Endothelial cell of umbilical vein (primary cell): ENCODE data around the gene C1QTNF8. TPM values are rescaled to one million over a fixed set of nuclear protein-coding genes. Genes with fewer than 3 reads are reported as not detected.

Experiments used
- BruUV-seq: library from RNA; stranded (reverse); fragments of 400-500 nt; replicated peaks from 2 replicates; lab custom pipeline; 2021; lab: Mats Ljungman, UMichigan
- CTCF ChIA-PET: fragments of 300-600, 350-600 bp; sonication (Branson Sonifier 250); formaldehyde crosslinking; loops from one replicate; lab custom pipeline; 2021; ENCODE audit warnings: antibody characterized with exemption, inconsistent platforms; lab: Charles Lee
- POLR2A ChIA-PET: fragments of 300-600, 350-600 bp; sonication (Branson Sonifier 250); formaldehyde crosslinking; loops from one replicate; lab custom pipeline; 2021; ENCODE audit warnings: antibody characterized with exemption, inconsistent platforms; lab: Charles Lee
- DNase-seq: peaks from one replicate; pipeline ENCODE4 v3.0.0-alpha.2; 2011; ENCODE audit warnings: low read depth, low spot score
- FAIRE-seq: peaks from 2 replicates; lab custom pipeline; 2011; peaks lifted over from hg19 to GRCh38; lab: Jason Lieb, UNC
- H2AFZ ChIP-seq: 2 replicates; pipeline ENCODE4 v1.6.0; 2012; ENCODE audit warnings: low read depth, low read length, control low read depth, inconsistent platforms
- H3K27ac ChIP-seq: 2 replicates; pipeline ENCODE4 v1.5.1; 2011; ENCODE audit warnings: low read depth, mild to moderate bottlenecking, control low read depth, low read length, moderate library complexity; ENCODE audit not compliant: insufficient read depth
- H3K27me3 ChIP-seq, 2 experiments: 2 replicates each; pipeline versions ENCODE4 v1.6.0 to v1.6.1; 2011; ENCODE audit warnings: low read length in 2 of 2, mixed read lengths in 1 of 2; ENCODE audit not compliant: control insufficient read depth in 2 of 2, insufficient read depth in 2 of 2
- H3K36me3 ChIP-seq, 2 experiments: 2 replicates in 1 of 2; 3 replicates in 1 of 2; pipeline ENCODE4 v1.5.1; 2011; ENCODE audit warnings: low read length in 2 of 2, mild to moderate bottlenecking in 1 of 2, moderate library complexity in 1 of 2; ENCODE audit not compliant: control insufficient read depth in 2 of 2, insufficient read depth in 2 of 2; ENCODE audit errors: extremely low read depth in 1 of 2
- H3K4me1 ChIP-seq: 3 replicates; pipeline ENCODE4 v1.5.1; 2011; ENCODE audit warnings: mild to moderate bottlenecking, low read length; ENCODE audit not compliant: control insufficient read depth, insufficient read depth; ENCODE audit errors: extremely low read depth
- H3K4me2 ChIP-seq: 2 replicates; pipeline ENCODE4 v1.6.1; 2011; ENCODE audit warnings: low read length, control low read depth, mixed read lengths; ENCODE audit not compliant: insufficient read depth
- H3K4me3 ChIP-seq, 3 experiments: fragments of 200-600 bp in 1 of 3; sonication (generic), shearing (Covaris generic) in 1 of 3; replicated peaks in 1 of 3; 2 replicates each; pipeline ENCODE4 v1.5.1; 2011 to 2016; ENCODE audit warnings: control low read depth in 3 of 3, low read length in 3 of 3, mild to moderate bottlenecking in 2 of 3, inconsistent platforms in 1 of 3, low read depth in 1 of 3, moderate library complexity in 1 of 3; ENCODE audit not compliant: insufficient read depth in 1 of 3
- H3K79me2 ChIP-seq: 2 replicates; pipeline ENCODE4 v1.6.0; 2012; ENCODE audit warnings: low read length, inconsistent platforms; ENCODE audit not compliant: control insufficient read depth, insufficient read depth
- H3K9ac ChIP-seq: replicated peaks from 2 replicates; pipeline ENCODE3; 2011; ENCODE audit warnings: low read length, control low read depth; ENCODE audit not compliant: insufficient read depth; ENCODE audit errors: extremely low read depth
- H3K9me1 ChIP-seq: replicated peaks from 3 replicates; pipeline ENCODE4 v1.6.0; 2011; ENCODE audit warnings: mild to moderate bottlenecking, low read length; ENCODE audit not compliant: control insufficient read depth, insufficient read depth; ENCODE audit errors: extremely low read depth
- H3K9me3 ChIP-seq: replicated peaks from 2 replicates; pipeline ENCODE4 v1.5.1; 2012; ENCODE audit warnings: low read length, inconsistent platforms; ENCODE audit not compliant: control insufficient read depth, insufficient read depth
- H4K20me1 ChIP-seq: replicated peaks from 2 replicates; pipeline ENCODE3; 2011; ENCODE audit warnings: mild to moderate bottlenecking, low read length; ENCODE audit not compliant: control insufficient read depth, insufficient read depth; ENCODE audit errors: extremely low read depth
- EZH2 ChIP-seq: IDR thresholded peaks from 2 replicates; pipeline ENCODE4 v1.6.1; 2012; ENCODE audit warnings: borderline replicate concordance, low read depth, mild to moderate bottlenecking, moderate library complexity, low read length, inconsistent platforms; ENCODE audit not compliant: severe bottlenecking
- FOS ChIP-seq: IDR thresholded peaks from 2 replicates; pipeline ENCODE4 v1.6.1; 2011; ENCODE audit warnings: mild to moderate bottlenecking, low read length, moderate library complexity, borderline replicate concordance; ENCODE audit not compliant: insufficient read depth
- GATA2 ChIP-seq: IDR thresholded peaks from 2 replicates; pipeline ENCODE4 v1.7.0; 2011; ENCODE audit warnings: low read depth, mild to moderate bottlenecking, moderate library complexity, mixed read lengths, low read length; ENCODE audit not compliant: insufficient read length, insufficient read depth
- JUN ChIP-seq: IDR thresholded peaks from 2 replicates; pipeline ENCODE4 v1.6.1; 2011; ENCODE audit warnings: borderline replicate concordance, low read depth; ENCODE audit not compliant: insufficient read length, insufficient read depth
- MYC ChIP-seq: IDR thresholded peaks from one replicate; pipeline ENCODE4 v1.6.1; 2011; ENCODE audit warnings: mild to moderate bottlenecking, low read depth, low read length
- POLR2A ChIP-seq: IDR thresholded peaks from 2 replicates; pipeline ENCODE4 v1.6.1; 2012; ENCODE audit warnings: low read depth, mild to moderate bottlenecking, control low read depth, low read length
- POLR2AphosphoS5 ChIP-seq: IDR thresholded peaks from 2 replicates; pipeline ENCODE4 v1.6.1; 2012; ENCODE audit warnings: low read depth, mild to moderate bottlenecking, control low read depth, low read length, moderate library complexity; ENCODE audit not compliant: insufficient read depth
- dilution Hi-C: fragments of 300-500 bp; cut with MboI; formaldehyde crosslinking; loops from one replicate; pipeline ENCODE4 v1.15.0; 2019; ENCODE audit warnings: low sequenced_read_pairs; ENCODE audit not compliant: extremely low pct_ligation_motif_present
- intact Hi-C: fragments of 100-400 bp; cut with micrococcal nuclease; formaldehyde crosslinking; loops from one replicate; pipeline ENCODE4 v1.10.0; 2022
- polyA plus RNA-seq, 4 experiments: library from polyadenylated mRNA; depleted of rRNA in 3 of 4; stranded (reverse) in 3 of 4; unstranded in 1 of 4; fragments of >200 nt; gene quantifications; 2 replicates each; pipeline versions ENCODE4 v1.2.1 to v1.2.3, GENCODE V29; 2011 to 2012; ENCODE audit warnings: missing spikeins in 1 of 4
- total RNA-seq: library from RNA; stranded (reverse); gene quantifications from 2 replicates; pipeline ENCODE4 v1.2.3, GENCODE V29; 2021
- TF ChIP-seq, protein P1 (sequence below), 2 donors: IDR thresholded peaks; 1 replicate in 1 of 2; 2 replicates in 1 of 2; pipeline ENCODE4 v1.5.1; 2011; ENCODE audit warnings: low read length in 2 of 2, mild to moderate bottlenecking in 2 of 2, moderate library complexity in 2 of 2, control low read depth in 1 of 2, inconsistent platforms in 1 of 2, low read depth in 1 of 2; ENCODE audit not compliant: insufficient read depth in 1 of 2; ENCODE audit errors: extremely low read depth in 1 of 2
- TF ChIP-seq, protein P2 (sequence below): IDR thresholded peaks from 2 replicates; pipeline ENCODE4 v1.6.1; 2011; ENCODE audit not compliant: insufficient read depth, insufficient read length

C1QTNF8 gene
- total and polyA plus RNA-seq, 2 donors (not counting 3 experiments of a cell fraction or from before 2014, with no cell fraction given), result not detected

DNA sequence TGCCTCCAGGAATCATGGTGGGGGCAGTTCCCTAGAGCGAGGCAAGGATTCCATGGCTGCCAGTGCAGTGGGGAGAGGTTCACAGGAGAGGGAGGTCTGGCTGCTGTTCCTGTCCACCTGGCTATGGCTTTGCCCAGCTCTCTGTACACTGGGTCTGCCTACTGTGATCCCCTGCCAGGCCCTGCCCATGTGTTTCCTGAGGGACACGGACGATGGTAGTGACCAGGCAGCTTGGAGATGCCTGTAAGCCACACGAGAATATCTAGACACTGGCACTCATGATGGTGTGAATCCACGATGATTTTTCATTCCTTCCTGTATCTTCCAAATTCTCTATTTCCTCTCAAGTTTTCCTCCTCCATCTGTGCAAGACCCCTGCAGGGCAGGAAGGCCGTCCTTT lies 11.1 kb downstream of the C1QTNF8 start:
- Histone ChIP-seq H3K27ac (no peak overlapping the region), H3K4me2 (no peak overlapping the region), H3K4me3 (no peak overlapping the region), H4K20me1 (no peaks in the 10 kb centered on the region), H3K9me1 (no peaks in the 10 kb centered on the region), H3K79me2 (no peaks in the 10 kb centered on the region), H3K36me3 (no peaks in the 10 kb centered on the region), H3K9ac (no peak overlapping the region), H3K4me1 (peaks cover 30% of the 10 kb centered on the region), H2AFZ (no peak overlapping the region), H3K27me3 (no peaks in the 10 kb centered on the region), H3K9me3 (no peaks in the 10 kb centered on the region)
- BruUV-seq, result no TSS peak
- FAIRE-seq (no peak), DNase-seq (no peak)
- intact Hi-C loops, result no loop called here
- POLR2A ChIA-PET, result no interaction called here
- TF ChIP-seq POLR2AphosphoS5 (no peak), POLR2A (no peak), GATA2 (no peak), FOS (no peak), MYC (no peak), JUN (no peak), EZH2 (no peak)
- TF ChIP-seq, protein P1, sequence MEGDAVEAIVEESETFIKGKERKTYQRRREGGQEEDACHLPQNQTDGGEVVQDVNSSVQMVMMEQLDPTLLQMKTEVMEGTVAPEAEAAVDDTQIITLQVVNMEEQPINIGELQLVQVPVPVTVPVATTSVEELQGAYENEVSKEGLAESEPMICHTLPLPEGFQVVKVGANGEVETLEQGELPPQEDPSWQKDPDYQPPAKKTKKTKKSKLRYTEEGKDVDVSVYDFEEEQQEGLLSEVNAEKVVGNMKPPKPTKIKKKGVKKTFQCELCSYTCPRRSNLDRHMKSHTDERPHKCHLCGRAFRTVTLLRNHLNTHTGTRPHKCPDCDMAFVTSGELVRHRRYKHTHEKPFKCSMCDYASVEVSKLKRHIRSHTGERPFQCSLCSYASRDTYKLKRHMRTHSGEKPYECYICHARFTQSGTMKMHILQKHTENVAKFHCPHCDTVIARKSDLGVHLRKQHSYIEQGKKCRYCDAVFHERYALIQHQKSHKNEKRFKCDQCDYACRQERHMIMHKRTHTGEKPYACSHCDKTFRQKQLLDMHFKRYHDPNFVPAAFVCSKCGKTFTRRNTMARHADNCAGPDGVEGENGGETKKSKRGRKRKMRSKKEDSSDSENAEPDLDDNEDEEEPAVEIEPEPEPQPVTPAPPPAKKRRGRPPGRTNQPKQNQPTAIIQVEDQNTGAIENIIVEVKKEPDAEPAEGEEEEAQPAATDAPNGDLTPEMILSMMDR (IDR thresholded peaks at IDR 0.05; ENCODE audit: extremely low read depth in 1 of 2, insufficient read depth in 1 of 2, low read depth in 1 of 2, low read length in 2 of 2), result no peak
- TF ChIP-seq, protein P2, sequence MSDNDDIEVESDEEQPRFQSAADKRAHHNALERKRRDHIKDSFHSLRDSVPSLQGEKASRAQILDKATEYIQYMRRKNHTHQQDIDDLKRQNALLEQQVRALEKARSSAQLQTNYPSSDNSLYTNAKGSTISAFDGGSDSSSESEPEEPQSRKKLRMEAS, result no peak
- dilution Hi-C loops, result no loop called here
- CTCF ChIA-PET, result interaction anchor here (1.0 to 1.6 kb wide), 2 partner anchors 18 to 28 kb away, joined by 3 to 9 read pairs; no protein-coding TSS in a partner anchor
